ENCODE measurements around the gene DOCK4. TPM values are rescaled to one million over a fixed set of nuclear protein-coding genes. Genes with fewer than 3 reads are reported as not detected.
A peak's percentile ranks its signal among the peaks of the same experiment; 100 is the strongest.

The DOCK4 gene
- total and polyA plus RNA-seq, 10 of the 15 experiments (the other 5 are each of a cell fraction or from before 2014, with no cell fraction given), result 0.03 to 0.73 (median 0.38) TPM

GRCh38 chr7:112079673-112080072 lies 126.5 kb downstream of the DOCK4 start:
- Histone ChIP-seq H3K36me3 (ENCODE audit: control insufficient read depth in 2 of 2, insufficient read depth in 2 of 2, low read length in 1 of 2) (no peaks in the 10 kb centered on the region), H2AFZ (ENCODE audit: control insufficient read depth, low read depth, low read length) (no peak overlapping the region), H3K4me3 (no peak overlapping the region), H3K4me2 (ENCODE audit: control insufficient read depth, insufficient read depth) (no peak overlapping the region), H3K9me3 (replicated peaks; ENCODE audit: control insufficient read depth, insufficient read depth, low read length) (no peaks in the 10 kb centered on the region; the same call in 2 of the 3 replicates), H3K27me3 (replicated peaks in 1 of 2; ENCODE audit: control insufficient read depth in 2 of 2, insufficient read depth in 2 of 2, low read length in 1 of 2) (no peaks in the 10 kb centered on the region), H4K20me1 (ENCODE audit: control insufficient read depth, insufficient read depth) (no peaks in the 10 kb centered on the region), H3K27ac (ENCODE audit: control insufficient read depth, insufficient read depth) (no peak overlapping the region), H3K4me1 (ENCODE audit: control insufficient read depth, insufficient read depth, low read length) (peaks cover 24% of the 10 kb centered on the region), H3K79me2 (ENCODE audit: control insufficient read depth, insufficient read depth, low read length) (no peaks in the 10 kb centered on the region), H3K9ac (ENCODE audit: control insufficient read depth, insufficient read depth, low read length) (no peak overlapping the region)
- ChIA-PET POLR2A (interaction anchor here (1.0 to 1.7 kb wide), 3 partner anchors 11 to 371 kb away, joined by 4 to 7 read pairs (median 5); partner anchors contain the start of gene IFRD1), RAD21 (ENCODE audit: unreplicated experiment) (interaction anchor here (0.7 to 1.8 kb wide), 3 partner anchors 23 to 417 kb away, joined by 3 to 6 read pairs (median 4); no protein-coding TSS in a partner anchor), CTCF (interaction anchor here (0.6 to 2.0 kb wide), 8 partner anchors 23 to 417 kb away, joined by 3 to 5 read pairs (median 4); no protein-coding TSS in a partner anchor), SMC1A (ENCODE audit: uncharacterized antibody, unreplicated experiment) (interaction anchor here (0.8 to 3.2 kb wide), 9 partner anchors 10 to 388 kb away, joined by 3 to 8 read pairs (median 4); no protein-coding TSS in a partner anchor)
- TF ChIP-seq TCF12 (IDR thresholded peaks at IDR 0.05; ENCODE audit: low read depth, low read length) (no peak), GABPA (IDR thresholded peaks at IDR 0.05; ENCODE audit: low read depth) (no peak), RUNX3 (IDR thresholded peaks at IDR 0.05; ENCODE audit: low read length) (no peak), NFYA (IDR thresholded peaks at IDR 0.05; ENCODE audit: borderline replicate concordance, low read depth, low read length) (no peak), TCF7 (IDR thresholded peaks at IDR 0.05; ENCODE audit: borderline replicate concordance) (no peak), GATAD2B (conservative IDR thresholded peaks at IDR 0.05; ENCODE audit: low read depth) (no peak), SMC3 (IDR thresholded peaks at IDR 0.05; ENCODE audit: borderline replicate concordance, low read length) (peak; percentile 21; the same call in 1 of the 2 replicates), SMARCA5 (IDR thresholded peaks at IDR 0.05) (no peak), EED (IDR thresholded peaks at IDR 0.05; ENCODE audit: low read depth) (no peak), PML (IDR thresholded peaks at IDR 0.05; ENCODE audit: low read length) (no peak), IRF5 (IDR thresholded peaks at IDR 0.05; ENCODE audit: borderline replicate concordance) (no peak), YBX1 (IDR thresholded peaks at IDR 0.05) (no peak), RAD21 (IDR thresholded peaks at IDR 0.05; ENCODE audit: insufficient read depth, low read depth, low read length) (0 out of 2 replicates have a peak, but pooled peaks have one; percentile 10), ZSCAN29 (IDR thresholded peaks at IDR 0.05) (no peak), FOS (IDR thresholded peaks at IDR 0.05; ENCODE audit: borderline replicate concordance, extremely low read depth, insufficient read length) (no peak), EP300 (IDR thresholded peaks at IDR 0.05; ENCODE audit: borderline replicate concordance in 1 of 2, control insufficient read depth in 1 of 2, low read depth in 2 of 2, low read length in 2 of 2) (no peak)
- TF ChIP-seq, protein P1, sequence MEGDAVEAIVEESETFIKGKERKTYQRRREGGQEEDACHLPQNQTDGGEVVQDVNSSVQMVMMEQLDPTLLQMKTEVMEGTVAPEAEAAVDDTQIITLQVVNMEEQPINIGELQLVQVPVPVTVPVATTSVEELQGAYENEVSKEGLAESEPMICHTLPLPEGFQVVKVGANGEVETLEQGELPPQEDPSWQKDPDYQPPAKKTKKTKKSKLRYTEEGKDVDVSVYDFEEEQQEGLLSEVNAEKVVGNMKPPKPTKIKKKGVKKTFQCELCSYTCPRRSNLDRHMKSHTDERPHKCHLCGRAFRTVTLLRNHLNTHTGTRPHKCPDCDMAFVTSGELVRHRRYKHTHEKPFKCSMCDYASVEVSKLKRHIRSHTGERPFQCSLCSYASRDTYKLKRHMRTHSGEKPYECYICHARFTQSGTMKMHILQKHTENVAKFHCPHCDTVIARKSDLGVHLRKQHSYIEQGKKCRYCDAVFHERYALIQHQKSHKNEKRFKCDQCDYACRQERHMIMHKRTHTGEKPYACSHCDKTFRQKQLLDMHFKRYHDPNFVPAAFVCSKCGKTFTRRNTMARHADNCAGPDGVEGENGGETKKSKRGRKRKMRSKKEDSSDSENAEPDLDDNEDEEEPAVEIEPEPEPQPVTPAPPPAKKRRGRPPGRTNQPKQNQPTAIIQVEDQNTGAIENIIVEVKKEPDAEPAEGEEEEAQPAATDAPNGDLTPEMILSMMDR (IDR thresholded peaks at IDR 0.05 in 2 of 3, conservative IDR thresholded peaks at IDR 0.05 in 1 of 3; ENCODE audit: control insufficient read depth in 2 of 3, extremely low read depth in 1 of 3, insufficient read depth in 1 of 3, low read depth in 3 of 3, low read length in 3 of 3), result peak in 2 of 3 experiments; percentile 14 to 15; a peak in 2 of 6 replicates
- TF ChIP-seq, protein P2, sequence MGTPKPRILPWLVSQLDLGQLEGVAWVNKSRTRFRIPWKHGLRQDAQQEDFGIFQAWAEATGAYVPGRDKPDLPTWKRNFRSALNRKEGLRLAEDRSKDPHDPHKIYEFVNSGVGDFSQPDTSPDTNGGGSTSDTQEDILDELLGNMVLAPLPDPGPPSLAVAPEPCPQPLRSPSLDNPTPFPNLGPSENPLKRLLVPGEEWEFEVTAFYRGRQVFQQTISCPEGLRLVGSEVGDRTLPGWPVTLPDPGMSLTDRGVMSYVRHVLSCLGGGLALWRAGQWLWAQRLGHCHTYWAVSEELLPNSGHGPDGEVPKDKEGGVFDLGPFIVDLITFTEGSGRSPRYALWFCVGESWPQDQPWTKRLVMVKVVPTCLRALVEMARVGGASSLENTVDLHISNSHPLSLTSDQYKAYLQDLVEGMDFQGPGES (IDR thresholded peaks at IDR 0.05), result no peak
- intact Hi-C loops (cut with micrococcal nuclease; ENCODE audit: unreplicated experiment) (loop anchor here (5.0 kb wide), 1 partner anchor 128 kb away; the partner anchor contains the start of genes DOCK4 and ZNF277), in situ Hi-C loops (cut with MboI) (no loop called here)
- no peak for FAIRE-seq
- BruUV-seq (replicated peaks), result no TSS peak
- DNase-seq (ENCODE audit: low read depth, low spot score), result no peak
- peak; percentile 12; the same call in 1 of the 3 replicates for ATAC-seq
